T-helper 2 cell treated with Interferon-gamma antibody and Interleukin-4, amounts not matched to agents 100 ng/mL and 5 ng/mL, for 36 hours (primary cell): ENCODE data around the gene FSTL4. TPM values are rescaled to one million over a fixed set of nuclear protein-coding genes. Genes with fewer than 3 reads are reported as not detected.

Source experiments
- intact Hi-C: fragments of 100-400 bp; cut with micrococcal nuclease; formaldehyde crosslinking; loops from one replicate; pipeline ENCODE4 v1.15.1; 2023
- total RNA-seq: library from RNA; stranded (reverse); gene quantifications from 2 replicates; pipeline ENCODE4 v1.2.3, GENCODE V29; 2022

FSTL4 gene
- total RNA-seq, 1 donor from 2014 or later, result not detected

DNA sequence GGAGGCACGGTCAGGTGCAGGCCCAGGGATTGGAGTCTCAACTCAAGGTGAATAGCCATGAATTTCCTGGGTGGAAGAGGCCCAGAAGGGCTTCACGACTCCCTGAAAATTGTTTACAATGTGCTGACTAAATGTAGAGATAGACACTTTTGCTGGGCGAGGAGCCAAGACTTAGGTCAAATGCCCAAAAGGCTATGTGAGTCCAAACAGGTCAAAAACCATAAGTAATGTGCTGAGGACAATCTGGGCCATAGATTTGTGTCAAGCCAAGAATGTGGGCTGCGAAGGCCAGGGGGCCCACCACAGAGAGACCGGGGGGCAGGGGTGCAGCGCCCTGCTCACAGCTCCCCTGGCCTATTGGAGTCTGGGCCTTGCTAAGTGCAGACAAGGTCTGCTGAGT lies 362.7 kb downstream of the FSTL4 start:
- intact Hi-C loops, result loop anchor here (10.0 kb wide), 1 partner anchor 135 kb away; no protein-coding TSS in a partner anchor

GRCh38 chr5:133247881-133248624 lies 364.3 kb downstream of the FSTL4 start:
- intact Hi-C loops, result loop anchor here (10.0 kb wide), 1 partner anchor 133 kb away; no protein-coding TSS in a partner anchor

DNA sequence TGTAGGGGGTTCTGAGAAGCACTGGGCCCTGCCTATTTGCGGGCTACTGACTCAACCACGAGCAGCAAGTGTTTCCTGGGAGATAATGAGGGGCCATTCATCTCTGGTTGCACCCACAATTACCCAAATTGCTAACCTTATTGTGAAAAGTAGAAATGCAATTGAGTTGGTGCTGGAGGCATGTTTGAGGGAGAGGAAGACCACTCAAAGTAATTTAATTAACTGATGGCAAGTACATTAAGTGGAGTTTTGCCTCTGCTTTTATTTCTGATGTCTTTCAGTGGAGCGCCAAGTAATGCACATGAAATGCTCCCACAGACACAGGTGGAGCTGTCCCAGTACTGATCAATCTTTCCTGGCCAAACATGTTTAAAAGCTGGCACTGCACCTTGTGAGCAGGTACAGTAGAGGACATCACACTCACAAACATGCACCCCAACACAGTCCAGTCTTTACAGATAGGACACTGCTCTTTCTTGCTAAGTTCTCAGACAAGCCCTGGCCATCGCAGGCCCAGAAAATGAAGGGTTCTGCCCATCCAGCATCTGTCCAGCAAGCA lies 365.1 kb downstream of the FSTL4 start:
- intact Hi-C loops, result loop anchor here (10.0 kb wide), 1 partner anchor 132 kb away; no protein-coding TSS in a partner anchor

DNA sequence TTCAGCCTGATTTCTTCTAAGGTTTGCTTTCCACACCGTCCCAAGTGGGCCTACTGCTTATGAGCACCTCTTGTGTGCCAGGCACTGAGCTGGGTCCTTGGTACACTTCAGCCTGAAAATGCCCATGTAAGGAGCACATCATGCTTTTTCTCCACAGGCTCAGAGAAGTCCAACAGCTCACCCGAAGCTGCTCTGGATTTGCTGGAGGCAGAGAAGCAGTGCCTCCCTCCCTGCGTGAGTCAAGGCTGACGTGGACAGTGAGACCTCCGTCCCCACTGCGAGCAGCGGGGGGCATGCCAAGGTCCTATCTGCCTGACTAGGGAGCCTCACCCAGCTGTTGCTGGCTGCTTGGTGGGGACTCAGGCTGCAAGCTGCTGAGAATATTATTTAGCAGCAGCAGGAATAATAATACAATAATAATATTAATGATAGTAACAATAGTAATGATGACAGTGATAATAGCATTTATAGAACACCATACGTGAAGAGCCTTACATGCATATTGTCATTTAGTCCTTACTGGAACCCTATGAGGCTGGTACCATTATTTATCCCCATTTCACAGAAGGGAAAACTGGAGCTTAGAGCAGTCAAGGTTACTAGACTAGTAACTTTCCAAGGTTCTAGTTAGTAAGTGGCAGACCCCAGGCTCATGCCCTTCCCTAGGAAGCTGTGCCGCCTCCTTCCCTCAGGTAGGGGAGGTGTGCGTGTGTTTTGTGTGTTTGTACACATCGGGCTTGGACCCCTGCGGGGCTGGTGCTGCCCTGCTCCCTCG lies 365.8 kb downstream of the FSTL4 start:
- intact Hi-C loops, result loop anchor here (10.0 kb wide), 1 partner anchor 132 kb away; no protein-coding TSS in a partner anchor

DNA sequence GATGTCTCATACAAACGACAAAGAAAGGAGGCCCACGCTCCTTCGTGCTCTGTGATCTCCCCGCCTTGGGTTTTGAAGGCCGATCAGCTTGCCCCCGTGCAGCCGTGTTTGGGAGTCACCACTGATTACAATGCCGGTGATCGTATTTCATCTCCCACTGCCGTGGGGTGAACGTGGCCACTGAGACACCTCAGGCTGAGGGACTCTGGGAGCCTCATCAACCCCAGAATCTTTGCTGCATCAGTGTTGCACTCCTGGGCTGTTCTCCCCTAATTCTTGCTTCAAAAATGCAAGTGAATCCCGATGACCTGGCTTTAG lies 366.3 kb downstream of the FSTL4 start:
- intact Hi-C loops, result loop anchor here (10.0 kb wide), 1 partner anchor 131 kb away; no protein-coding TSS in a partner anchor

DNA sequence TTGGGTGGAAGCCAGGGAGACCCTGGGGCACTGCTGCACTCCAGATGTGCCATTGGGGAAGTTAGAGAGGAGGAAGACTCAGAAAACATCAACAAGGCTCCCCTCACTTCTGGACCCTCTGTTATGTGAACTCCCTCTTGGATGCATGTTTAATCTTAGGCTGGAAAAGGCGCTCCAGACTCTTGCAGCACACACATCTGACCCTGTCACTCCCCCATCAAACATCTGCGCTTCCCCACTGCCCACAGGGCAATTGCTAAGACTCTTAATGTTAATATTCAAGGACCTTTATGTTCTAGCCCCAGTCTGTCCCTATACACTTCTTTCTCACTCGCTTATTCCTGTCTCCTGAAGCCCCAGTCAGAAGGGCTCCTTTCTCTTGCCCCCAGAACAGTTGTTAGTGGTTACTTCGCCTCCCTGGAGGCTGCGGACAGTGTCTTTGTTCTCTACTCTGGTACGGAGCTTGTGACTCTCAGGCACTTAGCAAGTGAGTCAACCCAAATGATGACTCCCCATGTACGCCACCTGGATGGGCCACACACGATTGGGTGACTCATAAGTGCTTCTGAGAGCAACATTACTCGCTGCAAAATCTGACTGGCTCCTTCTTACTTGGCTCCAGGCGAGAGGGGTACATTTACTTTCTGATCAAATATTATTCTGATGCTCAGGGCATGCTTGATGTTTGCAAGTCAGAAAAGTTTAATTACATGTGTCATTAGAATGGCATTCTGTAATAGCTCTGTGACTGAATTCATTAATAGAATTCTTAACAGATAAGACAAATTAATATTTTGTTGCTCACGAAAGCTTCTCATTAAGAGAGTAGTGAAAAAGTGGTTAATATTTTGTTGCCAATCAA lies 366.9 kb downstream of the FSTL4 start:
- intact Hi-C loops, result loop anchor here (10.0 kb wide), 1 partner anchor 131 kb away; no protein-coding TSS in a partner anchor

- intact Hi-C loops, result loop anchor here (10.0 kb wide), 1 partner anchor 129 kb away; no protein-coding TSS in a partner anchor
Observed at GRCh38 chr5:133244242-133244641, 368.1 kb downstream of the FSTL4 start.

DNA sequence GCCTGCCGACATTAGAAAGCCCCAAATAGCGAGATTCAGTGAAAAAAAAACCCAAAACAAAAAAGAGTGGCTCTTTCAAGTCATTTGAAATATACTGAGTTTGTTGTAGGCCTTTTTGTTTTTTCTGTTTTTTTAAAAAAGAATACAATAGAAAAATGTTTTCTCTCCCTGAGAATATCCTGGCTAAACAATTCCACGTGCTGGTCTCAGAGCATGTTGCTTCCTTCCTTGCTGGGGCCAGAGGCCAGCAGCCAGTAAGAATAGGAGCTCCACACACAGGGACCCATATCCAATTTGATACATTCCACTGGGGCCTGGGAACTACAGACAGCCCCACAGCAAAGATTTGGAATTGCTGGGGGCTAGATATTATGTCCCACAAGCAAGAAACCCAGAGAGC lies 369.1 kb downstream of the FSTL4 start:
- intact Hi-C loops, result loop anchor here (10.0 kb wide), 1 partner anchor 128 kb away; no protein-coding TSS in a partner anchor

DNA sequence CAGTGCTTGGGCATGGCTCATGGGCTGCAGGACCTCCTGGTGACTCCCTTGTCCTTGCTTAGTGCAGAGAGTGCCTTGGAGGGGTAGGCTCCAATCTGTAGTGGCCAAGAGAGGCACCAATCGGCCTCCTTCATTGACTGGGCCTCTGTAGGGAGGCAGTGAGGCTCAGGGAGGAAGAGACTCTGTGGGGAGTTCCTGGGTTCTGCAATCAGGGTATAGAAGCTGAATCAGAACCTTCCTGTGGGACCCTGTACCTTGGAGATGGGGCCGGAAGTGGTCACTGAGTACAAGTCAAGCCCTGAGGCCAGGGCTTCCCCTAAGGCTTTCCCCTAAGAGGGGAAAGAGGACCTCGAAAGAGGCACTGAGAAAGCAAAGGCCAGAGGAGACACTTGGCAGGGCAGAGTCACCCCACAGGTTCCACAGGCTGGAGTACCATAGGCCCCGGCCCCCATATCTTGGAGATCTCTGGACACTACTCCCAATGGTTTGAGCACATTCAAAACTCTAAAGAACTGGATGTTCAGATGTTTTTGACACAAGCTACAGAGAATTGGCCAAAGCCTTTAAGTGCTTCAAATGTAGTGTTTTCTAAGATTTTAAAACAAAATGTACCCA lies 370.0 kb downstream of the FSTL4 start:
- intact Hi-C loops, result loop anchor here (10.0 kb wide), 1 partner anchor 128 kb away; no protein-coding TSS in a partner anchor

DNA sequence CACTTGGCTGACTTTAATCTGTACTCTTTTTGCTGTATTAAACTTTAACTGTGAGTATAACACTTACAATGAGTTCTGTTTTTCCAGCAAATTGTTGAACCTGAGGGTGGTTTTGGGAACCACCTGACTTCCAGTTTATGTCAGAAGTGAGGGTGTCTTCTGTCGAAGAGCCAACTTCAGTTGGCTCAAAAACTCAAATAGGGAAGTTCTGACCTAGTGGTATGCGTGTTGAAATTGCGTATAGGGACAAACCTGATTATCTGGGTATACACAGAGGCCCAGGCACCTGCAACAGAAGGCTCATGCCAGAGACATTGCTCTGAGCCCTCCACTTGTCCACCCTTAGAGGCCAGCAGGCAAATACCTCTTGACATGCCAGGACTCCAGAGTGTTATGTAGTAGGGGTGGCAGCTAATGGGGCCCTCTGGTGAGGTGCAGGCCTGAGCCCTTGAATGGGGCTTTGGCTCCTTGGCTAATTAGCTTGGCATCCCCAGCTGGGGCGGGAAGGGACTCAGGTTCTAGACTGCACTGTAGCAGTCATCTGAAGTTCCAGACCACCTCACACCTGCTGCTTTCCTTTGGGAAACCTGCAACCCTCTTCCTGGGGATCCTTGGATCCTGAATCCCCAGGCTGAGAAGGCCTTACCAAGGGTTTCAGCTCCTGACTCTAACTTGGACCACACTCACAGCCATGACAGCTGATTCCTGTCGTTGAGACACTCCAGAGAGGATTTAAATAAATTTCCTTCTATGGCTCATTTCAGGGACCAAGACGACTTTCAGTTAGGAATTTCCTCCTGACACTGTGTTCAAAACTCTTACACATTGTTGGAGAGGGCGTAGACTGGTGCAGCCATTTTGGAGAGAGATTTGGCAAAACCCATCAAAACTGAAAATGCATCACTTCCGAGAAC lies 370.9 kb downstream of the FSTL4 start:
- intact Hi-C loops, result loop anchor here (10.0 kb wide), 1 partner anchor 127 kb away; no protein-coding TSS in a partner anchor

- intact Hi-C loops, result loop anchor here (10.0 kb wide), 1 partner anchor 126 kb away; no protein-coding TSS in a partner anchor
Observed at GRCh38 chr5:133240425-133241091, 371.8 kb downstream of the FSTL4 start.

DNA sequence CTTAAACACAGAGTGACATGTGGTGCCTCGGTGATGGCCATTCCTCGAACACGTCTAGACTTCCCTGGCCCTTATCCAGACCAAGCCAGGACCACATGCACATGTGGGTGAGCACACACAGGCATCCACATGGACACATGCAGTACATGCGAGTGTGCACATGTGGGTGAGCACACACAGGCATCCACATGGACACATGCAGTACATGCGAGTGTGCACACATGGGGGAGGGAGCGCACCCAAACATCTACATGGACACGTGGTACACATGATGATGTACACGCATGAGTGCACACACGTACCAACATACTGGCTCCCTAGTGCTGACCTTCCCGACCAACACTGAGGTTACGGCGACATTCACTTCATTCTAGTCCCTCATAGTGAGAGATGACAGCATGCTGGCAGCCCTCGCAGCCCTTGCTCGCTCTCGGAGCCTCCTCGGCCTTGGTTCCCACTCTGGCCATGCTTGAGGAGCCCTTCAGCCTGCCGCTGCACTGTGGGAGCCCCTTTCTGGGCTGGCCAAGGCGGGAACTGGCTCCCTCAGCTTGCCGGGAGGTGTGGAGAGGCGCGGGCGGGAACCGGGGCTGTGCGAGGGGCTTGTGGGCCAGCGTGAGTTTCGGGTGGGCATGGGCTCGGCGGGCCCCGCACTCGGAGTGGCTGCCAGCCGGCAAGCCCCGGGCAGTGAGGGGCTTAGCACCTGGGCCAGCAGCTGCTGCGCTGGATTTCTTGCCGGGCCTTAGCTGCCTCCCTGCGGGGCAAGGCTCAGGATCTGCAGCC lies 373.7 kb downstream of the FSTL4 start:
- intact Hi-C loops, result no loop called here

GRCh38 chr5:133236976-133237375 lies 375.4 kb downstream of the FSTL4 start:
- intact Hi-C loops, result no loop called here

GRCh38 chr5:133236541-133236951 lies 375.8 kb downstream of the FSTL4 start:
- intact Hi-C loops, result no loop called here

DNA sequence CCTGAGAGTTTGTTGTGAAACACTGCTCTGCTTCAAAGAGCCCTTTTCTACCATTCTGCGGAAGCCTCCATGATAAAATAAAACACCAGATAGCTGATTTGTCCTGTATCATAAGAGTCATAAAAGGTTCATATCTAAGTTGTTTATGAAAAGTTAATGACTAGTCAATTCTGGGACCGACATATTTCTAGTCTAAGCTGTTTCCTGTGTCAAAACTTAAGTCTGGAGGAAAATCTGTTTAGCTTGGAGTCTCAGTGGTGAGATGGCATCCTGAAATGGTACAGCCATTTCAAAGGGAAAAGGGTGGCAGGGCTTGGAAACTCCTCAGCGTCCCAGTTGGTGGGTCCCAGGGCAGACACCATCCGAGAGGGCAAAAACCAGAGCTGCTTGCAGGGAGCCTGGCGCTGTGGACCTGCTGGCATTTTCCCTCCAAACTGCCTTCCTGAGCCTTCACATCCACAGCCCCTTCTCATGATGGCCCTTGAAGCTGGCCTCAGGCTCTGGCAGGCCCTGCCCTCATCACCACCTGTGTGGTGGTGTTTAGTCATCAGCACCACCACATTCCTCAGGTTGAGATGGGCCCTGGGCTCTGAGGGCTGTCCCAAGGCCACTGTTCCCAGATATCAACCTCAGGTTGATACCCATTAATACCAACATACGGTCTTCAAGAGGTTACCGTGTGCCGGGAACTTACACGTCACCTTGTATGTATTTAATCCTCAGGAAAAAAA lies 376.5 kb downstream of the FSTL4 start:
- intact Hi-C loops, result no loop called here

DNA sequence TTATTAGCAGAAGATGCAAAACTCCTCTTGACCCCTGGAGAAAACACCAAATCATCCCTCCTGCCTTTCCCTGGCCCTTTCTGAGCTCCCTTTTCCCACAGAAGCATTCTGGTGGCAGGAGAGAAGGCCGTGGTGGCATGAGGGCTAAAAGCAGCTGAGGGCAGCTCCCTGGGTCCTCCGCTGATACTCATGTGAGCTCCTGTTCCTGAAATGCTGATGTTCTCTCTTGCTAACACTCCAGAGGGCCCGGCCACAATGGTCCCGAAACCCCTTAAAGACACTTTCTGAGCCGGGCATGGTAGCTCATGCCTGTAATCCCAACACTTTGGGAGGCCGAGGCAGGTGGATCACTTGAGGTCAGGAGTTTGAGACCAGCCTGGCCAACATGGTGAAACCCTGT lies 377.4 kb downstream of the FSTL4 start:
- intact Hi-C loops, result no loop called here

- intact Hi-C loops, result no loop called here
Observed at GRCh38 chr5:133234273-133234672, 378.1 kb downstream of the FSTL4 start.
